GM23248 (cell line): ENCODE measurements around the gene NCOR2.
"Not testable (repeated sequence)": the region's sequence is repeated elsewhere in the genome, so short reads cannot be mapped to it uniquely, and the experiment has no call there.

Experiments
- EZH2 ChIP-seq: fragments of 200-600 bp; sonication (generic); IDR thresholded peaks from 2 replicates; pipeline ENCODE4 v1.6.1; 2018; ENCODE audit warnings: antibody characterized with exemption, mild to moderate bottlenecking; ENCODE audit not compliant: insufficient read depth, poor library complexity, severe bottlenecking
- EZH2phosphoT487 ChIP-seq: fragments of 200-600 bp; sonication (generic); IDR thresholded peaks from 2 replicates; pipeline ENCODE4 v1.6.1; 2018; ENCODE audit warnings: antibody characterized with exemption, moderate library complexity, mild to moderate bottlenecking, low read depth; ENCODE audit not compliant: insufficient read depth

DNA sequence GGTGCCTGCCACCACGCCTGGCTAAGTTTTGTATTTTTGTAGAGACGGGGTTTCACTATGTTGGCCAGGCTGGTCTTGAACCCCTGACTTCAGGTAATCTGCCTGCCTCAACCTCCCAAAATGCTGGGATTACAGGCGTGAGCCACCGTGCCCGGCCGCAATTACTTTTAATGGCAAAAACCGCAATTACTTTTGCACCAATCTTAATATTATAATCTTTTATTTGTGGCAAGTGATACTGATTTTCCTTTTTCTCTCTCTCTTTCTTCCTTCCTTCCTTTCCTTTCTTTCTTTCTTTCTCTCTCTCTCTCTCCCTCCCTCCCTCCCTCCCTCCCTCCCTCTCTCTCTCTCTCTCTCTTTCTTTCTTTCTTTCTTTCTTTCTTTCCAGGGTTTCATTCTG is 17.1 kb upstream of the NCOR2 start:
- not testable (repeated sequence) for TF ChIP-seq EZH2, EZH2phosphoT487
